HepG2 (cell line): Measurements from ENCODE around the gene BCL2L1. TPM values are rescaled to one million over a fixed set of nuclear protein-coding genes. Genes with fewer than 3 reads are reported as not detected.

Experiments used
- CENPX ChIP-seq: sonication (generic); formaldehyde crosslinking; IDR thresholded peaks from 2 replicates; pipeline ENCODE4 v1.9.0; 2021; ENCODE audit warnings: mild to moderate bottlenecking, missing genetic modification reagents, moderate library complexity
- ELF1 ChIP-seq: sonication (generic); formaldehyde crosslinking; IDR thresholded peaks from 2 replicates; pipeline ENCODE4 v1.4.0; 2020; ENCODE audit warnings: missing genetic modification reagents
- FOXA3 ChIP-seq: IDR thresholded peaks from 2 replicates; pipeline ENCODE4 v1.6.1; 2016; ENCODE audit warnings: missing genetic modification reagents, missing compliant biosample characterization
- GFI1 ChIP-seq: sonication (generic); formaldehyde crosslinking; IDR thresholded peaks from 2 replicates; pipeline ENCODE4 v1.5.0; 2020; ENCODE audit warnings: missing genetic modification reagents, mild to moderate bottlenecking, borderline replicate concordance
- HOXA3 ChIP-seq: sonication (generic); formaldehyde crosslinking; IDR thresholded peaks from 2 replicates; pipeline ENCODE4 v1.5.0; 2020; ENCODE audit warnings: missing genetic modification reagents
- MED1 ChIP-seq: sonication (generic); formaldehyde crosslinking; IDR thresholded peaks from 2 replicates; pipeline ENCODE4 v1.4.0; 2020; ENCODE audit warnings: missing genetic modification reagents
- MEIS1 ChIP-seq: sonication (generic); formaldehyde crosslinking; IDR thresholded peaks from 2 replicates; pipeline ENCODE4 v1.9.0; 2021; ENCODE audit warnings: mild to moderate bottlenecking, missing genetic modification reagents, moderate library complexity, borderline replicate concordance
- NCOA1 ChIP-seq: sonication (generic); formaldehyde crosslinking; IDR thresholded peaks from 2 replicates; pipeline ENCODE4 v1.9.0; 2021; ENCODE audit warnings: missing genetic modification reagents
- NR2C2 ChIP-seq: sonication (generic); formaldehyde crosslinking; IDR thresholded peaks from 2 replicates; pipeline ENCODE4 v1.4.0; 2020; ENCODE audit warnings: missing genetic modification reagents, mild to moderate bottlenecking, moderate library complexity, borderline replicate concordance
- REXO4 ChIP-seq: sonication (generic); formaldehyde crosslinking; IDR thresholded peaks from 2 replicates; pipeline ENCODE4 v1.8.0; 2022; ENCODE audit warnings: missing genetic modification reagents, mild to moderate bottlenecking, borderline replicate concordance
- SSRP1 ChIP-seq: IDR thresholded peaks from 2 replicates; pipeline ENCODE4 v1.6.1; 2016; ENCODE audit warnings: control low read depth
- ZNF121 ChIP-seq: sonication (generic); formaldehyde crosslinking; IDR thresholded peaks from 2 replicates; pipeline ENCODE4 v1.5.0; 2020; ENCODE audit warnings: mild to moderate bottlenecking, missing genetic modification reagents
- ZNF136 ChIP-seq: sonication (generic); formaldehyde crosslinking; IDR thresholded peaks from 2 replicates; pipeline ENCODE4 v1.8.1; 2022; ENCODE audit warnings: low read depth, mild to moderate bottlenecking, moderate library complexity, missing genetic modification reagents
- ZNF563 ChIP-seq: sonication (generic); formaldehyde crosslinking; IDR thresholded peaks from 2 replicates; pipeline ENCODE4 v1.8.0; 2022; ENCODE audit warnings: mild to moderate bottlenecking, moderate library complexity, missing genetic modification reagents
- ZNF660 ChIP-seq: sonication (generic); formaldehyde crosslinking; IDR thresholded peaks from 2 replicates; pipeline ENCODE4 v1.5.1; 2020; ENCODE audit warnings: mild to moderate bottlenecking, low read depth, missing genetic modification reagents, borderline replicate concordance
- ZNF883 ChIP-seq: sonication (generic); formaldehyde crosslinking; IDR thresholded peaks from 2 replicates; pipeline ENCODE4 v1.5.1; 2020; ENCODE audit warnings: mild to moderate bottlenecking, missing genetic modification reagents; ENCODE audit errors: not compliant biosample characterization
- ZSCAN25 ChIP-seq: sonication (generic); formaldehyde crosslinking; IDR thresholded peaks from 2 replicates; pipeline ENCODE4 v1.8.0; 2022; ENCODE audit warnings: mild to moderate bottlenecking, missing genetic modification reagents
- polyA plus RNA-seq, 8 experiments: library from polyadenylated mRNA; depleted of rRNA in 3 of 8; stranded (reverse) in 7 of 8; unstranded in 1 of 8; fragments of >200 nt; fragmentation: Illumina TruSeq in 4 of 8; extraction: Trizol in 4 of 8; gene quantifications; 2 replicates each; pipeline versions ENCODE4 v1.2.1 to v1.2.3, GENCODE V29; 2011 to 2016; ENCODE audit warnings: low read depth in 4 of 8, missing spikeins in 1 of 8, mixed read lengths in 1 of 8; ENCODE audit not compliant: insufficient read depth in 1 of 8
- total RNA-seq, 5 experiments: library from RNA; depleted of rRNA; stranded (reverse); fragments of >200 nt; fragmentation: Illumina TruSeq; extraction: Trizol; gene quantifications; 2 replicates each; pipeline ENCODE4 v1.2.3, GENCODE V29; 2016; ENCODE audit warnings: low read depth in 1 of 5
- TF ChIP-seq, protein P1 (sequence below): sonication (generic); formaldehyde crosslinking; IDR thresholded peaks from 2 replicates; pipeline ENCODE4 v1.4.0; 2020; ENCODE audit warnings: missing genetic modification reagents, mild to moderate bottlenecking, borderline replicate concordance
- TF ChIP-seq, protein P2 (sequence below): sonication (generic); formaldehyde crosslinking; IDR thresholded peaks from 2 replicates; pipeline ENCODE4 v1.4.0; 2020; ENCODE audit warnings: missing genetic modification reagents
- TF ChIP-seq, protein P3 (sequence below): IDR thresholded peaks from 2 replicates; pipeline ENCODE4 v1.6.1; 2018; ENCODE audit warnings: missing genetic modification reagents
- TF ChIP-seq, protein P4 (sequence below): IDR thresholded peaks from 2 replicates; pipeline ENCODE4 v1.6.1; 2016; ENCODE audit warnings: low read depth, control low read depth
- TF ChIP-seq, protein P5 (sequence below): IDR thresholded peaks from 2 replicates; pipeline ENCODE4 v1.6.1; 2012; ENCODE audit warnings: low read depth, low read length, improper control_type of control experiment

BCL2L1 gene
- total and polyA plus RNA-seq, 2 of the 13 experiments (the other 11 are each of a cell fraction or from before 2014, with no cell fraction given), result 164 to 258 TPM

DNA sequence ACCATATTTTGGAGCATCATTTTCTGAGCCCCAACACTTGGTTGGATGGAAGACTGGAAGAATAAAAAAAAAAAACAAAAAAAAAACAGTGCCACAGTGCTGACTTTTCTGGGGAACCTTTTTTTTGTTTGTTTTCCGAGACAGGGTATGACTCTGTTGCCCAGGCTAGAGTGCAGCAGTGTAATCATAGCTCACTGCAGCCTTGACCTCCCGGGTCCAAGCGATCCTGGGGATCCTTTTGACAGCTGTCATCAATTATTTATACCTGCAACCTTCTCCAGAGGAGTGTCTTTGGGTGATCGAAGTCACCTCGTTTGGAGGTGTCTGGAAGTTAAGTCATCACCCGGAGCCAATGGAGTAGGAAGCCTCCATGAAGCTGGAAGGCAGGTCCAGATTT lies 8.7 kb upstream of the BCL2L1 start (continued):
- TF ChIP-seq, protein P1, sequence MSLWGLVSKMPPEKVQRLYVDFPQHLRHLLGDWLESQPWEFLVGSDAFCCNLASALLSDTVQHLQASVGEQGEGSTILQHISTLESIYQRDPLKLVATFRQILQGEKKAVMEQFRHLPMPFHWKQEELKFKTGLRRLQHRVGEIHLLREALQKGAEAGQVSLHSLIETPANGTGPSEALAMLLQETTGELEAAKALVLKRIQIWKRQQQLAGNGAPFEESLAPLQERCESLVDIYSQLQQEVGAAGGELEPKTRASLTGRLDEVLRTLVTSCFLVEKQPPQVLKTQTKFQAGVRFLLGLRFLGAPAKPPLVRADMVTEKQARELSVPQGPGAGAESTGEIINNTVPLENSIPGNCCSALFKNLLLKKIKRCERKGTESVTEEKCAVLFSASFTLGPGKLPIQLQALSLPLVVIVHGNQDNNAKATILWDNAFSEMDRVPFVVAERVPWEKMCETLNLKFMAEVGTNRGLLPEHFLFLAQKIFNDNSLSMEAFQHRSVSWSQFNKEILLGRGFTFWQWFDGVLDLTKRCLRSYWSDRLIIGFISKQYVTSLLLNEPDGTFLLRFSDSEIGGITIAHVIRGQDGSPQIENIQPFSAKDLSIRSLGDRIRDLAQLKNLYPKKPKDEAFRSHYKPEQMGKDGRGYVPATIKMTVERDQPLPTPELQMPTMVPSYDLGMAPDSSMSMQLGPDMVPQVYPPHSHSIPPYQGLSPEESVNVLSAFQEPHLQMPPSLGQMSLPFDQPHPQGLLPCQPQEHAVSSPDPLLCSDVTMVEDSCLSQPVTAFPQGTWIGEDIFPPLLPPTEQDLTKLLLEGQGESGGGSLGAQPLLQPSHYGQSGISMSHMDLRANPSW (CRISPR knock-in tag), result no peak
- TF ChIP-seq NCOA1 (CRISPR knock-in tag), result no peak
- 0 out of 2 replicates have a peak, but pooled peaks have one; percentile 59 for TF ChIP-seq ZNF121 (CRISPR knock-in tag)
- TF ChIP-seq NR2C2 (CRISPR knock-in tag), result peak; percentile 41; the same call in 1 of the 2 replicates
- TF ChIP-seq, protein P2, sequence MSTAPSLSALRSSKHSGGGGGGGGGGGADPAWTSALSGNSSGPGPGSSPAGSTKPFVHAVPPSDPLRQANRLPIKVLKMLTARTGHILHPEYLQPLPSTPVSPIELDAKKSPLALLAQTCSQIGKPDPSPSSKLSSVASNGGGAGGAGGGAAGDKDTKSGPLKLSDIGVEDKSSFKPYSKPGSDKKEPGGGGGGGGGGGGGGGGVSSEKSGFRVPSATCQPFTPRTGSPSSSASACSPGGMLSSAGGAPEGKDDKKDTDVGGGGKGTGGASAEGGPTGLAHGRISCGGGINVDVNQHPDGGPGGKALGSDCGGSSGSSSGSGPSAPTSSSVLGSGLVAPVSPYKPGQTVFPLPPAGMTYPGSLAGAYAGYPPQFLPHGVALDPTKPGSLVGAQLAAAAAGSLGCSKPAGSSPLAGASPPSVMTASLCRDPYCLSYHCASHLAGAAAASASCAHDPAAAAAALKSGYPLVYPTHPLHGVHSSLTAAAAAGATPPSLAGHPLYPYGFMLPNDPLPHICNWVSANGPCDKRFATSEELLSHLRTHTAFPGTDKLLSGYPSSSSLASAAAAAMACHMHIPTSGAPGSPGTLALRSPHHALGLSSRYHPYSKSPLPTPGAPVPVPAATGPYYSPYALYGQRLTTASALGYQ (CRISPR knock-in tag), result 0 out of 2 replicates have a peak, but pooled peaks have one; percentile 46
- TF ChIP-seq, protein P3, sequence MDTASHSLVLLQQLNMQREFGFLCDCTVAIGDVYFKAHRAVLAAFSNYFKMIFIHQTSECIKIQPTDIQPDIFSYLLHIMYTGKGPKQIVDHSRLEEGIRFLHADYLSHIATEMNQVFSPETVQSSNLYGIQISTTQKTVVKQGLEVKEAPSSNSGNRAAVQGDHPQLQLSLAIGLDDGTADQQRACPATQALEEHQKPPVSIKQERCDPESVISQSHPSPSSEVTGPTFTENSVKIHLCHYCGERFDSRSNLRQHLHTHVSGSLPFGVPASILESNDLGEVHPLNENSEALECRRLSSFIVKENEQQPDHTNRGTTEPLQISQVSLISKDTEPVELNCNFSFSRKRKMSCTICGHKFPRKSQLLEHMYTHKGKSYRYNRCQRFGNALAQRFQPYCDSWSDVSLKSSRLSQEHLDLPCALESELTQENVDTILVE (CRISPR knock-in tag), result 0 out of 2 replicates have a peak, but pooled peaks have one; percentile 10
- TF ChIP-seq ZNF136 (CRISPR knock-in tag), result no peak
- TF ChIP-seq ZNF563, result 0 out of 2 replicates have a peak, but pooled peaks have one; percentile 12
- TF ChIP-seq MEIS1, result peak; percentile 95; the same call in 1 of the 2 replicates
- no peak for TF ChIP-seq ZNF883 (CRISPR knock-in tag)
- TF ChIP-seq ZNF660 (CRISPR knock-in tag), result no peak
- no peak for TF ChIP-seq ELF1 (CRISPR knock-in tag)
- TF ChIP-seq SSRP1 (CRISPR knock-in tag), result 0 out of 2 replicates have a peak, but pooled peaks have one; percentile 43
- no peak for TF ChIP-seq GFI1
- no peak for TF ChIP-seq CENPX
- no peak for TF ChIP-seq REXO4 (CRISPR knock-in tag)
- TF ChIP-seq, protein P4, sequence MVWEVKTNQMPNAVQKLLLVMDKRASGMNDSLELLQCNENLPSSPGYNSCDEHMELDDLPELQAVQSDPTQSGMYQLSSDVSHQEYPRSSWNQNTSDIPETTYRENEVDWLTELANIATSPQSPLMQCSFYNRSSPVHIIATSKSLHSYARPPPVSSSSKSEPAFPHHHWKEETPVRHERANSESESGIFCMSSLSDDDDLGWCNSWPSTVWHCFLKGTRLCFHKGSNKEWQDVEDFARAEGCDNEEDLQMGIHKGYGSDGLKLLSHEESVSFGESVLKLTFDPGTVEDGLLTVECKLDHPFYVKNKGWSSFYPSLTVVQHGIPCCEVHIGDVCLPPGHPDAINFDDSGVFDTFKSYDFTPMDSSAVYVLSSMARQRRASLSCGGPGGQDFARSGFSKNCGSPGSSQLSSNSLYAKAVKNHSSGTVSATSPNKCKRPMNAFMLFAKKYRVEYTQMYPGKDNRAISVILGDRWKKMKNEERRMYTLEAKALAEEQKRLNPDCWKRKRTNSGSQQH, result 0 out of 2 replicates have a peak, but pooled peaks have one; percentile 62
- TF ChIP-seq FOXA3 (CRISPR knock-in tag), result 0 out of 2 replicates have a peak, but pooled peaks have one; percentile 33
- no peak; the same call in 1 of the 2 replicates for TF ChIP-seq HOXA3
- peak; percentile 15; the same call in 1 of the 2 replicates for TF ChIP-seq MED1
- TF ChIP-seq ZSCAN25 (CRISPR knock-in tag), result peak; percentile 17; the same call in 1 of the 2 replicates
- TF ChIP-seq, protein P5, sequence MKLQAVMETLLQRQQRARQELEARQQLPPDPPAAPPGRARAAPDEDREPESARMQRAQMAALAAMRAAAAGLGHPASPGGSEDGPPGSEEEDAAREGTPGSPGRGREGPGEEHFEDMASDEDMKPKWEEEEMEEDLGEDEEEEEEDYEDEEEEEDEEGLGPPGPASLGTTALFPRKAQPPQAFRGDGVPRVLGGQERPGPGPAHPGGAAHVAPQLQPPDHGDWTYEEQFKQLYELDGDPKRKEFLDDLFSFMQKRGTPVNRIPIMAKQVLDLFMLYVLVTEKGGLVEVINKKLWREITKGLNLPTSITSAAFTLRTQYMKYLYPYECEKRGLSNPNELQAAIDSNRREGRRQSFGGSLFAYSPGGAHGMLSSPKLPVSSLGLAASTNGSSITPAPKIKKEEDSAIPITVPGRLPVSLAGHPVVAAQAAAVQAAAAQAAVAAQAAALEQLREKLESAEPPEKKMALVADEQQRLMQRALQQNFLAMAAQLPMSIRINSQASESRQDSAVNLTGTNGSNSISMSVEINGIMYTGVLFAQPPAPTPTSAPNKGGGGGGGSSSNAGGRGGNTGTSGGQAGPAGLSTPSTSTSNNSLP, result peak; percentile 33; the same call in 1 of the 2 replicates
